COR-L47 (cell line): Measurements from ENCODE around the gene MICA.
"Not testable (repeated sequence)": the region's sequence is repeated elsewhere in the genome, so short reads cannot be mapped to it uniquely, and the experiment has no call there.

Source experiments
- DNase-seq: peaks from one replicate; lab custom pipeline; 2025; lab: John Stamatoyannopoulos, UW

The MICA gene

DNA sequence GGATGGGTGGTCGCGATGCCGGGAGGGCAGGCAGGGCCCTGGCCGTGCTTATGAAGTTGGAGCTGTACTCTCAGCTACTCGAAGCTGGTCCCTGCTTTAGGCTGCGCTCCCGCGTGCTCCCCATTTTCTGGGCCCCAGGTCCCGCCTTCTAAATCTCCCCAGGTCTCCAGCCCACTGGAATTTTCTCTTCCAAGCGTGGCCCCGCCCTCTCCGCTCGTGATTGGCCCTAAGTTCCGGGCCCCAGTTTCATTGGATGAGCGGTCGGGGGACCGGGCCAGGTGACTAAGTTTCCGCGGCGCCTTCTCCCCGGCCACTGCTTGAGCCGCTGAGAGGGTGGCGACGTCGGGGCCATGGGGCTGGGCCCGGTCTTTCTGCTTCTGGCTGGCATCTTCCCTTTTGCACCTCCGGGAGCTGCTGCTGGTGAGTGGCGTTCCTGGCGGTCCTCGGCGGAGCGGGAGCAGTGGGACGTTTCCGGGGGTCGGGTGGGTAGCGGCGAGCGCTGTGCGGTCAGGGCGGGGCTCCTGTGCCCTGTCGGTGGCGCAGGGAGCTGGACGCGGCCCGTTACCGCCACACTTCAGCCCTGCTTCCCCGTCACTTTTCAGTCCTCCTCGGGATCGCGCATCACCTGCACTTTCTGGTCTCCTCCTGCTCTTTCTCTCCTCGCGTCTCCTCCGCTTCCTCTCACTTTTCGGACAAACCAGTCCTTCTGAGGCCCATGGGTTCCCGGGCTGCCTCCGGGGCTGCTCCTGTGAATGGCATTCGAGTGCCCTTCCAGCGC, at the start of gene MICA:
TSS of gene MICA (plus strand) at position 313 of the 778 bp plus-strand sequence. CDS start at position 351, 38 bp downstream.
- peak; percentile 8 for DNase-seq

DNA sequence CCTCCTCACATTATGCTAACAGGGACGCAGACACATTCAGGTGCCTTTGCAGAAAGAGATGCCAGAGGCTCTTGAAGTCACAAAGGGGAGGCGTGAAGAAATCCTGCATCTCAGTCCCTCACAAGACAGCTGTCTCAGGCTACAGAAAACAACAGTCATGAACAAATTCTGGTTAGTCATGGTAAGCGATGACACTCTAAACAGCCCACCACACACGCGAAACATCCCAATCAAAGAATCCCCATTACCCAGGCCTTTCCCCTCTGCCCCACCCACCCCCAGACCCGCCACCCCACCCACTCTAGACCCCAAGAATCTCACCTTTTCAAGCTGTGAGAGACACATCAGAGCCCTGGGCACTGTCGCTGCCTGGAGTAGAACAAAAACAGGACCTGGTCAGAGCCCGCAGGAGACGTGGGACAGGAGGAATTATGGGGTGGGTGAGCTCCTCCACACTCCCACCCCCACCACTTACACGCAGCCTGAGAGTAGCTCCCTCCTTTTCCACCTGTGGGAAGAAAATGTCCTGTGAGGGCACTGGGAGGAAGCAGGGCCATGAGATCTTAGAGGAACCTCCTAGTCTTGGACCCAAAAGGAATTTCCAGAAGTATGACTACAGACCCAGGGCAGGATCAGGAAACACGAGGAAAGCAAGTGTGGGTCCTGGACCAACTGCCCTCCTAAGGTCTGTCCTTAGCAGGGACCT, 49.1 kb upstream of the MICA start:
- DNase-seq: no peak

DNA sequence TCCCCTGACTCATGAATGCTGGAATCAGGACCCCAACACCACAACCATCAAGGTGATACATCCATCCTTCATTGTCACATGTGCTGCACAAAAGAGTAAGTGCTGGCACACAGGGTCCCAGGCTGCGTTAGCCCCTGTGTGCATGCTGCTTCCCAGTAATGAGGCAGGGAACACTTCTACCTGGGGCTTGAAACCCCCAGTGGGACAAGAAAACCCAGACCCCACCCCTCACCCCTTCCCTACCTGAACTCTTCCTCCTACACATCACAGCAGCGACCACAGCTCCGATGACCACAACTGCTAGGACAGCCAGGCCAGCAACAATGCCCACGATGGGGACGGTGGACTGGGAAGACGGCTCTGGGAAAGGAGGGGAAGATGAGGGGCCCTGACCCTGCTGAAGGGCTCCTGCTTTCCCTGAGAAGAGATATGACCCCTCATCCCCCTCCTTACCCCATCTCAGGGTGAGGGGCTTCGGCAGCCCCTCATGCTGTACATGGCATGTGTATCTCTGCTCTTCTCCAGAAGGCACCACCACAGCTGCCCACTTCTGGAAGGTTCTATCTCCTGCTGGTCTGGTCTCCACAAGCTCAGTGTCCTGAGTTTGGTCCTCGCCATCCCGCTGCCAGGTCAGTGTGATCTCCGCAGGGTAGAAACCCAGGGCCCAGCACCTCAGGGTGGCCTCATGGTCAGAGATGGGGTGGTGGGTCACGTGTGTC, 48.4 kb upstream of the MICA start:
- DNase-seq: no peak

DNA sequence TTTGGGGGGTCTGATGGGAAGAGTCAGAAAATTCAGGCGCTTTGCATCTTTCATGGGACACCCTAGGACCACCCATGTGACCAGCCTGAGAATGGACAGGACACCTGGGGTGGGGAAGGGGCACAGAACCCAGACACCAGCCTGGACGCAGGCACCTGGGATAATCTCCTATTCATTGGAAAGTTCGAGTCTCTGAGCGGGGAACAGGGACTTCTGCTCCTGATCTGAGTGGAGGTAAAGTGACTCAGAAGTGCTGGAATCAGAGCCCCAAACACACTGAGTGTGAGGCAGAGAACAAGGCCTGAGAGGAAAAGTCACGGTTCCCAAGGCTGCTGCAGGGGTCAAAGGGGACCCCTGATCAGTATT, 47.8 kb upstream of the MICA start:
- no peak for DNase-seq

DNA sequence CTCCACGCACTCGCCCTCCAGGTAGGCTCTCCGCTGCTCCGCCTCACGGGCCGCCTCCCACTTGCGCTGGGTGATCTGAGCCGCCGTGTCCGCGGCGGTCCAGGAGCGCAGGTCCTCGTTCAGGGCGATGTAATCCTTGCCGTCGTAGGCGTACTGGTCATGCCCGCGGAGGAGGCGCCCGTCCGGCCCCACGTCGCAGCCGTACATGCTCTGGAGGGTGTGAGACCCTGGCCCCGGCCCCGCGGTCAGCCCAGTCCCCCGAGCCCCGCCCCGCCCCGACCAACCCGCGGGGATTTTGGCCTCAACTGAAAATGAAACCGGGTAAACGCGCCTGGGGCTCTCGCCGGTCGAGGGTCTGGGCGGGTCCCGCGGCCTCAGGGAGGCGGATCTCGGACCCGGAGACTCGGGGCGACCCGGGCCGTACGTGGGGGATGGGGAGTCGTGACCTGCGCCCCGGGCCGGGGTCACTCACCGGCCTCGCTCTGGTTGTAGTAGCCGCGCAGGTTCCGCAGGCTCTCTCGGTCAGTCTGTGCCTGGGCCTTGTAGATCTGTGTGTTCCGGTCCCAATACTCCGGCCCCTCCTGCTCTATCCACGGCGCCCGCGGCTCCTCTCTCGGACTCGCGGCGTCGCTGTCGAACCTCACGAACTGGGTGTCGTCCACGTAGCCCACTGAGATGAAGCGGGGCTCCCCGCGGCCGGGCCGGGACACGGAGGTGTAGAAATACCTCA, 47.0 kb upstream of the MICA start:
- DNase-seq: no peak

DNA sequence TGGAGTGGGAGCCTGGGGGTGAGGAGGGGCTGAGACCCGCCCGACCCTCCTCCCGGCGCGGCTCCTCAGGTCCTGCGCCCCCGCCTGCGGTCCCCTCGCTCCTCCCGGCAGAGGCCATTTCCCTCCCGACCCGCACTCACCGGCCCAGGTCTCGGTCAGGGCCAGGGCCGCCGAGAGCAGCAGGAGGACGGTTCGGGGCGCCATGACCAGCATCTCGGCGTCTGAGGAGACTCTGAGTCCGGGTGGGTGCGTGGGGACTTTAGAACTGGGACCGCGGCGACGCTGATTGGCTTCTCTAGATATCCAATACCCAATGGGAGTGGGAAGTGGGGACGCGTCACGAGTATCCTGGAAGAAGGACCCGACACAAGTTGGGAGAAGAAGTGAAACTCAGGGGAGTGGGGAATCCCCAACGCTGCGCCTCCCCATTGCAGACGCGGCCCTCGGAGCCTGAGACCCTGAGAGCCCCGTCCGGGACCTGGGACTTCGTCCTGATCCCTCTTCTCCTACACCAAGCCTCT, 46.4 kb upstream of the MICA start, which contains the start of gene HLA-B:
TSS of gene HLA-B (minus strand) at position 234 of the 521 bp plus-strand sequence. CDS start at position 213, 21 bp downstream.
- no peak for DNase-seq

DNA sequence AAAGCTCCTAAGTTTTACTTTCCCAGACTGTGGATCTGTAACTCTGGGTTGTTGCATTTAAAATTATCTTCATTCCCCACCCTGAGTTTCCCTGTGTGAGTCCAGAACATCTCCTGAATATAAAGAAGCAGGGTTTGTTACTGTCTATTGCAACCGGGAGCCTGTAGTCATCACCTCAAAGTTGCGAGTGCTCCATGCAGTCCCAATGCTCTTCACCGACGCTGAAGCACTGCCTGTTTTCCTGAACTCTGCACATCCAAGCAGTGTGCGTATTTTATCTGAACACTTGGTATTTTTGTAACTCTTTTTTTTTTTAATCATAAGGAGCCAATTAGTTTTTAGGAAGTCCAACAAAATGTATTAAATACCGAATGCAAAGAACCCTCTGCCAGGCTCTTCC, 45.5 kb upstream of the MICA start:
- DNase-seq: no peak

DNA sequence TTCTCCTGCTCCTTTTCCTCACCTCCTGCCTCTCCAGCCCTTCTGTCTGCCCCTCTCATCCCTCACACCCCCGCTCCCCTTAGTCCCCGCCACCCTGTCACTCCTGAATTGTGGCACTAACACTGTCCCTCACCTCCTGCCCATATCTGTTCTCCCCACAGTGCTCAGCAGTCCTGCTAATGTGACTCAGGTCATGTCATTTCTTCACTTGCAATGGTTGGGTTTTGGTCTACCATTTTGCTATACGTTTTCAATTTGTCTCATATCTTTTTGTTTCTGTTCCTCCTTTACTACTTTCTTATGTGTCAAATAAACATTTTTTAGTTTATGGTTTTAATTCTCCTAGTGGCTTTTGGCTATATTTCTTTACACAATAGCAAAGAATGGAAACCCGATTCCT, 45.1 kb upstream of the MICA start:
- no peak for DNase-seq

DNA sequence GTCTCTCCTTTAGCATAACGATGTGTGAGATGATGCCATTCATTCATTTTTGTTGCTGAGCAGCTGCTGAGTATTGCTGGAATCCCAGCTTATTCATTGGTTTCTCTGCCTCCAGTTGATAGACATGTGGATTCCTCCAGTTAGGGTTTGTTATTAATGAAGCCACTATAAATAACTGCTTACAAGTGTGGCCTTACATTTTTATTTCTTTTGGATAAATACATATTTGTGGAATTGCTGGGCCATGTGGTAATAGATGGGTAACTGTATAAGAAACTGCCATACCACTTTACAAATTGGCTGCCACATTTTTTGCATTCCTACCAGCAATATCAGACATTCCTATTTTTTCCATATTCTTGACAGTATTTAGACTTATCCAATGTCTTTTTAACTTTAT, 43.8 kb upstream of the MICA start:
- DNase-seq: no peak

DNA sequence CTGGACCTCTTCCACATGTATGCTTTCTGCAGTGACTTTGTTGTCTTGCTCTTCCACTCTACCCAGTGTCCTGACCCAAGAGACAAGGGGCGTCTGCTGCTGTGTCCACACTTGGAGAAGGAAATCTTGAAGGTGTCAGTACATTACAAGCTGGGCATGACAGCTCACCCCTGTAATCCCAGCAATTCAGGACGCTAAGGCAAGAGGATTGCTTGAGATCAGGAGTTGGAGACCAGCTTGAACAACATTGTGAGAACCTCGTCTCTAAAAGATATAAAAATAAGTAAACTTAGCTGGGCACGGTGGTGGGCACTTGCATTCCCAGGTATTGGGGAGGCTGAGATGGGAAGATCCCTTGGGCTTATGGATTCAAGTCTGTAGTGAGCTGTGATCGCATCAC, 40.6 kb upstream of the MICA start:
- no peak for DNase-seq

DNA sequence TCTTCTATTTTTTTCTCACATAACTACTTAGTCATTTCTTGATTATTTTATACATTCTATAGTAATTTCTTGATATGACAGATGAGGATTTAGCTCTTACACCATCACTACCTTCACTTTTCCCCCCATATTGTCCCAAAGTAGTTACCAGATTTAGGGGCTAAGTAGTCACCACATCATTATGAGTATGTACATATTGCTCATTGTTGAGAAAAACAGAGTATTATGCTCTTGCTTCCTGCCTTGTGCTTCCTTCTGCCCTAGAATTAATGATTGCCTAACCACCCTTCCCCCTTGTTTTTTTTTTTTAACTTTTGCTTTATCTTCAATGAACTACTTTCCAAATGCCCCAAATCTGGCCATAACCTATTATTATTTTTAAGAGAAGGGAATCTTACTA, 39.6 kb upstream of the MICA start:
- DNase-seq: no peak

DNA sequence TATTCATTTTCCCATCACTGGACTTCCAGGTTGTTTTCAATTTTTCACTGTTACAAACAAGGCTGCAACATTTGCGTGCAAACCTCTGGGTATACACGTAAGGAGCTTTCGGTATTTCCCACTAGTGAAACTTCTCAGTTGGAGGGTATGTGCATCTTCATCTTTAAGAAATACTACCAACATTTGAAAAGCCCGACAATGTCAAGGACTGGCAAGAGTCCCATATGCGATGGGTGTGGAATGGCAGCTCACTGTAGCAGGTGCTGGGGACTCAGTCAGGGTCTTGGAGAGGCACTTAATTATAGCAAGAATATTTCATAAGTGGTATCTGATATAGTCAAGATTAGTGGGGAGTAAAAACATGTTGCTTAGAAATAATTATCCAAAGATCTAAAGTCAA, 37.5 kb upstream of the MICA start:
- DNase-seq: no peak

DNA sequence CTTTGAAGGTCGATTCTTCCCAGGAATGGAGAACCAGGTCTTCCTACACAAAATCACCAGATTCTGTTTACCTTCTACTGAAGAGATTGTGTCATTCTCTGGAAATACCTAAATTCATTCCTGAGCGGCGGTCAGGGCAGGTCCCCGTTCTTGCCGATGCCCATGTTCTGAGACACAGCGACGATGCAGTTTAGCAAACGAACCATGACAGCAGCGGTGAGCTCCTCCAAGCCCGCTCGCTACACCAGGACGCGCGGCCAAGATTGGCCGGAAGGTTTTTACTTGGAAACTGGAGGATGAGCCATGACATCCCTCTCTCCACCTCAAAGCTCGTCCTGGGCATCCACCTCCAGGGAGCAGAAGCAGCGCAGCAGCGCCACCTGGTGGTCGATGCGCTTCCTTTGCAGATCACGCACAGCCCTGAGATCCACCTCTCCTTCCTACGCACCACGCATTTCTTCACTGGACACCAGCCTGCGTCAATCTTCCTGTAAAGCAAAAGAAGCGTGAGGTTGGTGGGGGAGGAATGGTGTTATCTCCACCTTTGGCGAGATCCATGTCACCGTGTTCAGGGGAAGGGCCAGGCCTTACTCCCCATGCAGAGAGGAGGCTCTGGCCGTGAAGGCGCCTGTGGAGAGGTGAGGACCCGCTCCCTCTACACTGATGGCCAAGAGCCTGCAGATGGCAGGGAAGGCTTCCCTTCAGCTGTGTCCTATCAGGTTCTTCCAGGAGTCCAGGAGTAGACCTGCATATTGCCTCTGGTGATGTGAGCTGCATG, 36.5 kb upstream of the MICA start:
- DNase-seq: peak; percentile 85

DNA sequence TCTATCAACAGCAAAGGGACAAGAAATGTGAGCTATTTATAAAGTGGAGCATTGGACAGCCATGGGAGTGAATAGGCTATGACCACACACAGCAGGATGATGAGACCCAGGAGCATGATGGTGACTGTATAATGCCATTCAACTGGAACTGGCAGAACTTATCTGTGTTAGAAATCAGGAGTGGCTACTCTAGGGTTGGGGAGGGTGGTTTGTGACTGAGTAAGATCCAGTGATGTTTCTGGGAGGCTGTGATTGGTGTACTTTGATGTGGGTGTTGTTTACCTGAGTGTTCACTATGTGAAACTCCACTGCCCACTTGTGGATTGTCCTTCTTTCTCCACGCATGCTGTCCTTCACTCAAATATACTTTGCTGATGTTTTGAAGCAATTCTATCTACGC, 34.9 kb upstream of the MICA start:
- no peak for DNase-seq

DNA sequence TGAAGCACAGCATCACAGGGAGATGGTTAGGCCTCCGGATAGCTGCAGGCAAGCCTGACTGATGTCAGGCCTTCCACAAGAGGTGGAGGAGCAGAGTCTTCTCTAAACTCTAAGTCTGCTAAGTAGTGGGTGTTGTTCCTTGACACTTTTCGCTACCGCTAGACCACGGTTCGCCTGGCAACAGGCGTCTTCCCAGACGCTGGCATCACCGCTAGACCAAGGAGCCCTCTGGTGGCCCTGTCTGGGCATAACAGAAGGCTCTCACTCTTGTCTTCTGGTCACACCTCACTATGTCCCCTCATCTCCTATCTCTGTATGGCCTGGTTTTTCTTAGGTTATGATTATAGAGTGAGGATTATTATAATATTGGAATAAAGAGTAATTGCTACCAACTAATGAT, 29.3 kb upstream of the MICA start:
- DNase-seq: not testable (repeated sequence)

DNA sequence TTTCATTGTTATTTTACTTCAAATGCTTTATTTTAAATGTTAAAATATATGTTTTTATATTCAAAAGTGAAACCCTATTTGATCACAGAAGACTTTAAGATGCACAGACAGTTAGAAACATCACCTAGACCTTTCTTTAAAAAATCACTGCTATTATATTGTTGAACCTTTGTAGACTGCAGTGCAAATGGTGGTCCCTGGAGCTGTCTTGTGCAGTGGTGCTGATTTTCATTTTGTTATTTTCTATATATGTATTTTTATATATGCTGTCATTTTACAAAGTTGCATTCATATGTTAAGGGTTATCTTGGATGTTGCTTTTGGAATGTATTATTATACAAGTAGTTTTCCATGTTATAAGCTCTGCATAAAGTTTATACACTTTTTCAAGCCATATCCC, 27.7 kb upstream of the MICA start:
- no peak for DNase-seq

DNA sequence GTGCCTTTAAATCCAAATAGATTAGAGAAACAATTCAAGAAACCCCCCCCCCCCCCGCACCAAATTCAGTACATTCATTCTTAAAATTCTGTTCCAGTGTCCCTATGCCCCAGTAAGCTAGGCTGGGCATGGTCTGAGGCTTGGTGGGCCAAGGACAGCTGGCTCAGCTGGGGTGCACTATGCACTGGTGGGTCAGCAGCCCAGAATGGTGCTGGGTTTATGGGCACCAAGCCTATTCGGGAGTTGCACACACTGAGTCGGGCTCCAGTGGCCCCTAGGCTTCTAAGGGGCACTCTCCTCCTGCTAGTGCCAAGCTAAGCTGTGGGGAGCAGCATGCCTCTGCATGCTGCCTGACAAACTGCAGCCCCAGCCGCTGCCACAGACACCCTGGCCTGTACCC, 26.4 kb upstream of the MICA start:
- DNase-seq: no peak

DNA sequence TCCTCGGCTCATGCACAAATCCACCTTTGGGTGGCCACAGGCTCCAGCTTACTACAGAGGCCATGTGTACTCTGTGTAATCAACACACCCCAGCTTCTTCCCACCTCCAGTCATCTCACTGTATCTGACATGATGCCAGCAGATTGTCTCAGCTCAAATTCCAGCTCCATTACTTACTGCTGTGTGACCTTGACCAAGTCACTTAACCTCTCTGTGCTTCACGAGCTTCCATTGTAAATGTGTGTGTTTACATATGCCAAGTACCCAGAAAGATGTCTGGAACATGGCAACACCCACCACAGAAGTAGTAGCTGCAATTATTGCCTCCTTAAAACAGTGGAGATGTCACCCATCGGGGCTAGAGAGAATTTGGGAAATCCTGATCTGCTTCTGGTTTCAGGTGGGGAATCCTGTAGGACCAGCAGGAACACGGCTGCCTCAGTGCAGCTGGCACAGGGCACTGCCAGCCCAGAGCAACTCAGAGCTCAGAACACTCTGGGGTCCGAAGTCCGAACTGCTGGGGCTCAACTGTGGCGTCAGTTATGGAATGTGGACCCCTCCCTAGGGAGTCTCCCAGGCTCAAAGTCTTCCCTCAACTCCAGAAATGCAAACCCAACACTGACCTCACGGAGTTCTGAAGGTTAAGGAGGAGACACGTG, 25.2 kb upstream of the MICA start:
- no peak for DNase-seq

DNA sequence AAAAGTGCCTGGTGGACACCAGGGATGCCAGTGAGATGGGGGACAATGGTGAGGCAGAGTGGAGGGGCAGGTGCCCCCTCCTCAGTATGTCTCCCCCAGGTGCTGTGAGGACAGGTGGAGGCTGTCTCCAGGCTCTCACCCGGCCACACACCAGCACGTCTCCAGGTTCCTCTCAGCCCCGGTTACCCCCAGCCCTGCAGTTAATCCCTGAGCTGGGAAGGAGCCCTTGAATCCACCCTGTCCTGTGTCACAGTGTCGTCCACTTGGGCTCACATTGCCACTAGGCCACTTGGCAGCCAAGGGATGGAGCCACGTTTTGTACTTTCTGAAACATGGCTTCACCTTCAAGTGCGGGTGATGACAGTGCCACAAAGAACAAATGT, 24.7 kb upstream of the MICA start:
- DNase-seq: no peak

DNA sequence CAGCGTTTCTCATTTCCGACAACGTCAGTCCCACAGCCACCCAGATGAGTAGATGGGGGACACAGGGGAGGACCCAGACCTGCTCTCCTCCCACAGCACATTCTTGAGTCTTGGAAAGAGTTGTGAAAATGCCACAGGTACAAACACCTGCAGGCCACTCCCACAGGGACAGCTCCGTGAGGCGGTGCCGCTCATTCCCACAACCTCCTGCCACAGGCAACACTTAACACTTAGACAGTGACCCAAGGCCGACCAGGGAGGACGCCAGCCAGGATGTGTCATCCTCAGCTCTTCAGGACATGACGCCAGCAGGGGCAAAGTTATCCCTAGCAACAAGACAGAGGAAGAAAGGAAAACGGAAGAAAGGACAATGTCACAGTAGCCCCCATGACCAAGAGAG, 23.5 kb upstream of the MICA start:
- DNase-seq: no peak

DNA sequence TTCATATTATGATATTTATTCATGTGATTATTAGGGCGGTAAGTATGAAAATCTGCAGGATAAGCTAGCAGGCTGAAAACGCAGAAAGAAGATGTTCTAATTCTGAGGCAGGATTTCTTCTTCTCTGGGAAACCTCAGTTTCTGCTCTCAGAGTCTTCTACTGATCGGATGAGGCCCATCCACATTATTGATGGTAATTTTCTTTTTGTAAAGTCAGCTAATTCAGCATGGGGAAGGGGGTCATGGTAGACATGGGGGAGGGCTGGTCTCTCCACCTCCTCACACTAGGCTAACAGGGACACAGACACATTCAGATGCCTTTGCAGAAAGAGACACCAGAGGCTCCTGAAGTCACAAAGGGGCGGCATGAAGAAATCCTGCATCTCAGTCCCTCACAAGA, 21.7 kb upstream of the MICA start:
- no peak for DNase-seq
